ENCODE data around the gene IFI16.
"Not testable (repeated sequence)": the region's sequence is repeated elsewhere in the genome, so short reads cannot be mapped to it uniquely, and the experiment has no call there.

Gene IFI16

DNA sequence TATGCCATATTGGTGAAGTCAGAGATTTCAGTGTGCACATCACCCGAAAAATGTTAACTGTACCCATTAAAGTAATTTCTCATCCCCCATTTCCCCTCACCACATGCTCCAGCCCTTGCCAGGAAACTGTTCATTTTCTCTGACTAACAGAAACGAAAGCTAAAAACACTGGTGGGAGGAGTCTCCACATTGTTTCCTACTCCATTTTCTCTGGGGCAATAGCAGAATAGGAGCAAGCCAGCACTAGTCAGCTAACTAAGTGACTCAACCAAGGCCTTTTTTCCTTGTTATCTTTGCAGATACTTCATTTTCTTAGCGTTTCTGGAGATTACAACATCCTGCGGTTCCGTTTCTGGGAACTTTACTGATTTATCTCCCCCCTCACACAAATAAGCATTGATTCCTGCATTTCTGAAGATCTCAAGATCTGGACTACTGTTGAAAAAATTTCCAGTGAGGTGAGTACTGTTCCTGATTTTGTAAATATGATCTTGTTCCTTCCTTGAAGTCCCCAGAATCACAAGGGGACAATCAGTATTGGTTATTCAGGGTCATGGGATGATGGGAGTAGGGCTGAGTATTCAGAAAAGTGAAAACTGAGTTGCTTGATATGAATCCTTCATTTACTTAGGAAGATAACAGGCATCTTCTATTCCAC lies at the start of gene IFI16:
TSS of gene IFI16 (plus strand) at position 204 of the 658 bp plus-strand sequence. CDS start 4,774 bp downstream, outside the sequence.
- DNase-seq = peak; percentile 85

DNA sequence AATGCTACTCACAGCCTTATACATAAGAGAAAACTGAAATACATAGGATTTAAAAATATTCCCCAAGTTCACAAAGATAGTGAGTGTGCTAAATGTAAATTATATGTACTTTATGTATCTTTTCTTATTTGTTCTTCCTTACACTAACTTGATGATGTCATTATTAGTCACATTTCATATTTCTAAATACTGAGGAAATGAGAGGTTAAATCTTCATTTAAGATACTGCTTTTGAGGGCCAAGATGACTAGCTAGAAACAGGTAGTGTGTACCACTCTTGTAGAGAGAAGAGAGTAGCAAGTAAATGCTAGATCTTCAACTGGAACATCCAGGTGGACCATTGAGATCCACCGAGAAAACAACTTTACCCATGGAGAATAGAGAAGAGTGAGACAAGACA lies 48.5 kb upstream of the IFI16 start:
- DNase-seq = no peak

DNA sequence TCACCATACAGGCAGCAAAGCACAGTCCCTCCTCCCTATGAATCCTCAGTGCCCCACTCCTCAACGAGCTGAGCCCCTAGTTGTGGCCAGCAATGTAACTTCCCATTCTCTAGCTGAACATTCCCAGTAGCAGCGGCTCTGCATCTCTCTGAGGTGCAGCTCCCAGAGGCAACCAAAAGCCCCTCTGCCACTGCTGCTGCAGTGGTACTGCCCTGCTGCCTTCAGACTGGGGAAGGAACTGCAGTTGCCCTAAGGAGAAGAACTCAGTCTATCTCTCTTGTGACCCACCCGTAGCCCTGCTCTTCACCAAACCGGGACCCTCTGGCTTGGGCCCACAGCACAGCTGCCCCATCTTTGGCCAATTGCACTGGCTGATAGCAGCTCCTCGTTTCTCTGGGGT lies 46.7 kb upstream of the IFI16 start:
- DNase-seq = no peak

DNA sequence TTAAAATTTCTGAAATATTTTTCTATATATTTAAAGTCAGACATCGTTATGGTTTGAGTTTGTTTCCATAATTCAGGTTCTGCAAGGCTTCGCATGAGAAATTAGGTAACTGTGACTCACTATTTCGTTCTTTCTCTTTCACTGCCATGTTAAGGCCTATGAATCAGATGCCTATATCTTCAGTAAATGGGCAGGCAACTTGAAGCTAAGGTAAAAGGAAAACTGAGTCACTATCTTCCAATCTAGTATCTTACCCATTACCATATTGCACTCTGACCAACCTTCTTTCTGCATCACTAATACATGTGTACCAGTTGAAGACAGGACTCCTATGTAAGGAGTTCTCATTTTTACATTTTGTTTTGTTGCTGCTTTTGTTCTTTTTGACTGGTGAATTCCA lies 40.5 kb upstream of the IFI16 start:
- DNase-seq = no peak

DNA sequence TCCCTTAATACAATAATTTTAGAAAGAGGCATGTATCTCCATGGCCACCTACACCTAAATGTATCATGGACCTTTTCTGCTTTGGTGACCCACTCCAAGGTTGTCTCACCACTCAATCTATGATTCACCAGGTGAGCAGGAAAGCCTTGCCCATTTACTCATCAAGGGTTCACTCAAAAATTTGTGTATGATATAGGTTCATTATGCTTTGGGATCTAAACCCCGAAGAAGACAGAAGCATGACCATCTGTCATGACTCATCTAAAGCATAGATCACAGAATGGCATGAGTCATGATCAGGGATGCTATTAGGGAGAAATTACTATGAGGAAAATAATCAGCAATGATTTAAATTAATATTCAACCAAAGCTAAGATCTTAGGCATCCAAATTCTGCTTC lies 39.9 kb upstream of the IFI16 start:
- DNase-seq = no peak

DNA sequence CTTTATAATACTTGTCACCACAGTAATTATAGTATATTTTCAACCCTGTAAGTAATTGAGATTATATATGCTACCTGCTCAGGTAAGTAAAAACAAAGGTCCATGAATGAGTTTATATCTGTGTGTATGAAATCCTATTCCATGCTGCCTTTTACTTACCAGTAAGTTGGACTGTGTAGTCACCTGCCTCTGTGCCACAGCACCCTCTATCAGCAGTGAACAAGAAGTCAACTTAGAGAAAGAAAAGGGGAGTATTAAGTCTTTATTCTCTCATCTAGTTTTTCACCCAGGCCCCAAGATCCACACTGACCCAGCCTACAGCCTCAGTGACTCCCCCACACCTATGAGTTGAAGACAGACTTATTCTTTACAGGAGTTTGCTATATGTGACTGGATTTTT lies 36.9 kb upstream of the IFI16 start:
- DNase-seq = peak; percentile 15

DNA sequence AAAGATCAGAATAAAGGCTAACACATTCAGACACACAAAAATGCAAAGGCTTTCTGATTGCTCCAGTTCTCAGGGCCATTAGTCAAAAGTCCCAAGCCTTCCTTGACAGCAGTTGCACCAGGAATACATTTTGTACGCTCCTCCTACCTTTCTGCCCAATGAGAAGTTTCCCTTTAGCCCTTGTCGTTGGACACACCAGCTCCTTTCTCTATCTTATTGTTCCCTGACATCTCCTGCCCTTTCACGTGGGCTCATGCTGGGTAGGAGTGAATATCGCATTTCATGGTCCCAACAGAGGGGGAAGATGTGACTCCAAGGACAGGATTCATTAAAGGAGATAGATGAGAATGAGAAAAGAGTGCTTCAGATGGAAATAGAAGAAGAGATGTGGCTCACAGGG lies 33.5 kb upstream of the IFI16 start:
- no peak for DNase-seq

DNA sequence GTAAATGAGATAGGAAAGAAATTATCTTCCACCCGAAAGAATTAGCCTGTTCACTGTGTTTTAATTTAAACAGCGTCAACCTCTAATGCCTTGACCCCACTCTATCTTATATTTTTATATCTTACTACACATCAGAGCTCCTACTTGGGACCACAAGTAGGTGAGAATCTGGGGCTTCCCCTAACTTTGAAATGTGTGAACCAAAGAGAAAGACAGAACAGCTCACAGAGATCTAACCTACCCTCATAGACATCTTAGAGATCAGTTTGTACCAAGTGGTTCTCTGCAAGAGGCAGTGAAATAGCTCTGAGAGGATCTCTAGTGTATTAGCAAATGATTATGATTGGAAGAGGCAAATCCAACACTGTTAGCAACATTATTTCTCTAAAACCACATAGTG lies 31.0 kb upstream of the IFI16 start:
- DNase-seq = no peak

DNA sequence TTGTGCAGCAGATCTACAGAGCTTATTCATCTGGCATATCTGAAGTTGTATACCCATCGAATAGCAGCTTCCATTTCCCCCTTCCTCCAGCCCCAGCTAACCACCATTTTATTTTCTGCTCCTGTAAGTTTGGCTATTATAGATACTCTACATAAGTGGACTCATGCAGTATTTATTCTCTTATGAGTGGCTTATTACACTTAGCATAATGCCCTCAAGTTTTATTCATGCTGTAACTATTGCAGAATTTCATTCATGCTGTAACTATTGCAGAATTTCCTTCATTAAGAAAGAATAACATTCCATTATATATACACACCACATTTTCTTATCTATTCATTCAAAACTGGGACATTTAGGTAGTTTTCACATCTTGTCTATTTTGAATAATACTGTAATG lies 30.5 kb upstream of the IFI16 start:
- no peak for DNase-seq

DNA sequence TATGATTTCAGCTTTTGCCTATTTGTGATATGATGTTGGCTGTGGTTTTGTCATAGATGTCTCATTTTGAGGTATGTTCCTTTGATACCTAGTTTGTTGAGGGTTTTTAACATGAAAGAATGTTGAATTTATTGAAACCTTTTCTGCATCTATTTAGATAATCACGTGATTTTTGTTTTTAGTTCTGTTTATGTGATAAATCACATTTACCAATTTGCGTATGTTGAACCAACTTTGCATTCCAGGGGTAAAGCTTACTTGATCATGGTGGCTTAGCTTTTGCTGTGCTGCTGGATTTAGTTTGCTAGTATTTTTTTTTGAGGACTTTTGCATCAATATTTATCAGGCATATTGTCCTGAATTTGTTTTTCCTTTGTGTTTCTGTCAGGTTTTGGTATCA lies 26.5 kb upstream of the IFI16 start:
- no peak for DNase-seq

DNA sequence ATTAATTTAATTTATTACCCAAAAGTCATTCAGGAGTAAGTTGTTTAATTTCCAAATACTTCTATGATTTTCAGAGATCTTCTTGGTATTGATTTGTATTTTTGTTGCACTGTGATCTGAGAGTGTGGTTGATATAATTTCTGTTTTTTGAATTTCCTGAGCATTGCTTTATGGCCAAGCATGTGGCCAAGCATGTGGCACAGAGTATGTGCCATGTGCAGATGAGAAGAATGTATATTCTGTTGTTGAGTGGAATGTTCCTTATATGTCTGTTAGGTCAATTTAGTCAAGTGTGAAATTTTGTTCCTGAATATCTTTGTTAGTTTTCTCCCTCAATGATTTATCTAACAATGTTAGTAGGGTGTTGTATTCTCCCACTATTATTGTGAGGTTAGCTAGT lies 25.3 kb upstream of the IFI16 start:
- no peak for DNase-seq

DNA sequence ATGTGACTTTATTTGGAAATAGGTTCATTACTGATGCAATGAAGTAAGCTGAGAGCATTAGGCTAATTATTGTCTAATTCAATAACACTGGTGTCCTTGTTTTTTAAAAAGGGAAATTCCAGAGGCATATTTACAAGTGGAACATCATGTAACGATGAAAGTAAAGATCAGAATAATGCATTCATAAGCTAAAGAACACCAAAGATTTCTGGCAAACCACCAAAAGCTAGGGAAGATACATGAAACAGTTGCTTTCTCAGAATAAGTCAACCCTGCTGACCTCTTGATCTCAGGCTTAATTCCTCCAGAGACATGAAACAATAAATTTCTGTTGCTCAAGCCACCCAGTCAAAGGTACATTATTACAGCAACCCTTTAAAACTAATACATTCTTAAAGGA lies 20.3 kb upstream of the IFI16 start:
- no peak for DNase-seq

DNA sequence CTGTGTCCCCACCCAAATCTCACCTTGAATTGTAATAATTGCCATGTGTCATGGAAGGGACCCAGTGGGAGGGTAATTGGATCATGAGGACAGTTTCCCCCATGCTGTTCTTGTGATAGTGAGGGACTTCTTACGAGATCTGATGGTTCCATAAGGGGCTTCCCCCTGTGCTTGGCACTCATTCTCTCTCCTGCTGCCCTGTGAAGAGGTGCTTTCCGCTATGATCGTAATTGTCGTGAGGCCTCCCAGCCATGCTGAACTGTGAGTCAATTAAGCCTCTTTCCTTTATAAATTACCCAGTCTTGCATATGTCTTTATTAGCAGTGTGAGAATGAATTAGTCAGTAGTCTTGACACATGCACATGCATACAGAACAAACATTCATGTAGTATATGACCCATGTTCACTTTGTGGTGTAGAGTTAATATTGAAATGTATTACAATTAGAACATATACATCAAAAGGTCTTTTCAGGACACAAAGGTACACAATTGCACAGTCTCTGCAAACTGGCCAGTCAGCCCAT lies 16.9 kb upstream of the IFI16 start:
- DNase-seq = no peak

DNA sequence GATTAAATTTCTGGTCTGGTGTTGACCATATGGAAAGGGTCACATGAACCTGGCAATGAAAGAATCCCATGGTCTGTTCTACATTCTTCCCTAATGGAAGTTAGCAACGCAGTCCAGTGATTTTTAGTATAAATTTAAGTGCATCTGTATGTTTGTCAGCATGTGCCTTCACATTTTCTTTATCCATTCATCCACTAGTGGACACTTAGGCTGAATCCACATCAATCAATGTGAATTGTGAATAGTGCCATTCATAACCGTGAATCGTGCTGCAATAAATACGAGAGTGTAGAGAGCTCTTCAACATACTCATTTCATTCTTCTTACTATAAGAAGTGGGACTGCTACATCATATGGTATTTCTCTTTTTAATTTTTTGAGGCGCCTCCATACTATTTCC lies 12.7 kb upstream of the IFI16 start:
- no peak for DNase-seq

DNA sequence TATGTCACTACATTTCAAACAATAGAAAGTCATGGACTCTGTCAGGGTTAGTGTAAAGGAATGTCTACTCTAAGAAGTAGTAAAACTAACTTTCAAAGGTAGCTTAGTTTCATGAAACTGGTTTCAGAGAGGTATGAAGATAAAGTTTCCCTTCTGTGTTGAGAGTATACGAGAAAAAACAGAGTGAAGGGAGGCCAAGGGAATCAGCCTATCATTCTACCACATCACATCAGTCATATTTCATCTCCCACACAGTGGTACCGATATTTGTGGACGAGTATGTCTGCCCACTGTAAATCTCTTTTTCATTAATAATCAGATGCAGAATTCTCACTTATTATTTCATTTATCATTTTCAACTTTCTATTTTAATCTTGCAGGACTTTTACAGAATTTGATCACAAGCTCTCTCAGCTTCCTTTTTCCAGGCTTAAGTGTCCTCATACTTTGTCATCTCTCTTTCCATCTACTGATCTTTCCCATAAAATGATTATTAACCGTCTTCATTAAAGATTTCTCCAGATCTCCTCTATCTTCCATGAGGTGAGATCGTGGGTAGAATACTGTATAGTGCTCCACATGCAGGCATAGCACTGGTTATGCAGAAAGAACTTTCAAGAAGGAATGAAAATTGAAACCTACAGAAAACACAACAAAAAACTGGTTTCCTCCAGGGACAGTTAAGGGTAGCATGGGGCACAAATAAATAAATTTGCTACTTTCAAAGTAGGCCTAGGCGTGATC lies 11.5 kb upstream of the IFI16 start:
- no peak for DNase-seq

DNA sequence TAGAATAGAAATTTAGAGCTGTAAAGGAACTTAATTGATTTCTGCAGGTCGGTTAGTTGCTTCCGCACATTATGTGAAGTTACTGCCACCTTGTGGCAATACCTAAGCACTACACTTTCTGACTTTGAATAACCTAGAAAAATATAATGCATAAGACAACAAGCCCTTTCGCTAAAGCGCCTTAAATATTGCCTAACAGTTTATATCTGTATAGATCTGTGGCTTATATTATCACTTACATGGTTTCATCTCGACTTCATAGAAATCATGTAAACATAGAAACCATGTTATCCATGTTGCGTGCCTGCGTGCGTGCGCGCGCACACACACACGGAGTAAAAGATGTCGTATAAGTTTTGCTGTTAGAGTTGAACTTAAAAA lies 10.9 kb upstream of the IFI16 start:
- DNase-seq = peak; percentile 80

DNA sequence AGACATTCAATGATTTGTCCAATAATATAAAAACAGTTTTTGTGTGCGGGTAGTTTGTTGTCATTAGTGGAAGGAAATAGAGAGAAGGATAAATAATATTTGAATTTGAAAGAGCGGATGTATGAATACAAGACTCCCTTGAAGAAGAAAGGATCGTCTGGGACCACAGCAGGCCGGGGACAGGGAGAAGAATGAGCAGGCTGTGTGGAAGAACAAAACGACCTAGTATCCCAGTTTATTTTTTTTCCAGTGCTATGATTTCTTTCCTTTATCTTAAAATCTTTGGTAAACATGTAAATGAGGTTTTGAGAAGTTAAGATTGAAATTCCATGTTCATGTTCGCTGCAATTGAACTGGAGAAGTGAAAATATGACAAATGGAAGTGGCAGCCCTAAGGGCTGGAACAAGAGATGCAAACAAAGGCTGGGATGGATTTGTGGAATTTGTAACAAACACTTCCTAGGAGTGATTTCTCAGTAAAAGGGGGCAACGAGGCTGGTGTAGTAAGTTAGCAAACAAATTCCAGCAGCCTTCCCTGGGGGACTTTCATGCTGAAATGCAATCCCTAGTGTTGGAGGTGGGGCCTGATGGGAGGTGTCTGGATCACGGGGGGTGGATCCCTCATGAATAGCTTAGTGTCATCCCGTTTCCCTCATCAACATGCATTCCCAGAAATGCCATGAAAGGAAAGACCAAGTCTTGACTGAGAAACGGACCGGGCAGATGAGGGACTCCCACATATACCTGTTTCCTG lies 10.2 kb upstream of the IFI16 start:
- DNase-seq = no peak

DNA sequence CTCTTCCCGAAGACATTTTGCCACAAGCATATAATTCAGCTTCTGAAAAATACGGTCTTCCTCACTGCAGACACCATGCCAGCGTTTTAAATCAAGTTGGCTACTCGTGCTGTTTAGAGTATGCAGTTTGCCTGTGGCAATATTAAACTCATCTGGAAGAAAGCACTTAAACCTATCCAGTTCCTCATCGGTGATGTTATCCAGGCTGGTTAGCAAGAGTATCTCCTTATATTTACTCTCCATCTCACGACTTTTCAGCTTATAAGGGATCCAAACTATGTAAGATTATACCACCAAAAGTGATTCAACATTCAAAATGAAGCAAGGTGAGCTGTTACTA lies 9.7 kb upstream of the IFI16 start:
- DNase-seq = no peak

DNA sequence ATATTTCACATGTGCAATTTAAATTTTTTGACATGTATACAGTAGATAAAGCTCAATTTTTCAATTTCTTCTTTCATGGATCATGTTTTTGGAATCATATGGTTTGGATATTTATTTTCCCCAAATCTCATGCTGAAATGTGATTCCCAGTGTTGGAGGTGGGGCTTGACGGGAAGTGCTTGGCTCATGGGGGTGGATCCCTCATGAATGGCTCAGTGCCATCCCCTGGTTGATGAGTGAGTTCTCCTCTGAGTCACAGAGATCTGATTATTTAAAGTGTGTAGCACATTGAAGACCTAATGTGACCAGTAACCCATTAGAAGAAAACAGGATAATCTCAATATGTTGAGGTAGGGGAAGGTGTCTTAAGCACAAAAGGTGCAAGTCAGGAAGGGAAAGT lies 9.1 kb upstream of the IFI16 start:
- DNase-seq = no peak

DNA sequence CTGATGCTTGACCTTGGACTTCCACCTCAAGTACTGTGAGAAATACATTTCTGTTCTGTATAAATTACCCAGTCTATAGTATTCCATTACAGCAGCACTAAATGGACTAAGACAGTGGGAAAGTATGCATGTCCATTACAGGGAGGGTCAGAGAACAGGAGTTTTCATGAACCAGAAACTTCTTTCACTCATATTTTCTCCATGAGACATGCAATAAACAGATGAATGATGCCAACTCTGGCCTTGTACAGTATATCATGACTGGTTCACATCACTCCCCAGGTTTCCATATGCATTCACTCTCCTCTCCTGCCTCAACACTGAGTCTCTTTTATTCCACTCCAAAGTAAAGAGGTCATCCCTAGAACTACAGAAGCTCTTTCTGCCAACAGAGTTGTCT lies 4.5 kb upstream of the IFI16 start:
- DNase-seq = no peak

DNA sequence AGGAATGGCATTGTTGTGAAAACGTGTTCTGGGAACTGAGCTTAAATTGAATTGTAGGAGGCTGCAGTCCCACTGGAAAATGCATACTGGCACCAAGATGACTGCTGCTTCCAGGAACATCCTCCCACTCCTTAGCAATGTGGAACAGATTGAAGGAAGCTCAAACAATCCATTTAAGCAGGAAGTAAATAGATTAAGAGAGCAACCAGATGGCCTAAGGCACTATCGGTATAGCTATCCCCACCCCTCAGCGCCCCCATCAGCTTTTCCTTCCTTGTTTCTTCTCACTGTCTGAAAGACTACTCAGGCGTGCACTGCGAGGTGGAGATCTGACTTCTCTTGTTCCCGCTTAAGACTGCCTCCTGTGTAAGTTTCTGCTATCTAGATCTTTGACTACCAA lies 4.0 kb upstream of the IFI16 start:
- DNase-seq = no peak

DNA sequence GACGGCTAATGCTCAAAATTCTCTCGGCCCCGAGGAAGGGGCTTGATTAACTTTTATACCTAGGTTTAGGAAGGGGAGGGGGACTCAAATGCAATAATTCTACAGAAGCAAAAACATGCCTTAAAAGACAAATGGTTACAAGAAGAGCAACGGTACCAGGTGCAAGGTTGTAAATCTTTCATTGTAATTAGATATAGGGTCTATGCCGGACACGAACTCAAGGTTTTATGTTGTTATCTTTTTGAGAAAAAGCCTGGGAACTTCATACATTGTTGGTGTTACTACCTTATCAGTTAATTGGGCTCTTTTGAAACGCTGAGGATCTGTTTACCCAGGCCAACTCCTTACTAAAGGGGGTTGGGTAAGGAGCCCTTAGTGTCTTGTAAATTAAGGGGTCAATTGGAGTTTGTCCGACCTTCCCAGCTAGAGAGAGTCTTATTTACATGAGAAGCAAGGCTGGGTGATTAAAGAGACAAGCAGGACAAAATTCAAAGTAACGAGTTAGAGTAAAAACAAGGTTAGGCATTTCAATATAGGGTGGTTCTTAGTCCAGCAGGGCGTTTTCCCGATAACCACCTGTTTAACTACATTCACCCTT lies 3.4 kb upstream of the IFI16 start:
- DNase-seq = not testable (repeated sequence)

DNA sequence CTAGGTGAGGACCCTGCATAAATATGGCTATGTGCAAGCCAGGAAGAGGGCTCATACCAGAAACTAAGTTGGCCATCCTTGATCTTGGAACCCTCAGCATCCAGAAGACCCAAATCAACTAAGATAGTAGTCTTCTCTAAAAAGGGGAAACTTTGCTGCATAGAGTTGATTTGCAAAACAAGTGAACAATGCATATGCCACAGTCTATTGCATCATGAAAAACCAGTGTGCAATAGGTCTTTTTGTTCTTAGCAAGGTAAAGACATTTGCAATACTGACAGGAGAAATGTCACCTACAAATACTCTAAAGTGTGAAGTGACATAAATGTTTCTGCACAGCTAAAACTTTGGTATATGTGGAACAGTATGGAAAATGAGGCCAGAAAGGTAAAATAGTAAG lies 2.0 kb upstream of the IFI16 start:
- DNase-seq = no peak

DNA sequence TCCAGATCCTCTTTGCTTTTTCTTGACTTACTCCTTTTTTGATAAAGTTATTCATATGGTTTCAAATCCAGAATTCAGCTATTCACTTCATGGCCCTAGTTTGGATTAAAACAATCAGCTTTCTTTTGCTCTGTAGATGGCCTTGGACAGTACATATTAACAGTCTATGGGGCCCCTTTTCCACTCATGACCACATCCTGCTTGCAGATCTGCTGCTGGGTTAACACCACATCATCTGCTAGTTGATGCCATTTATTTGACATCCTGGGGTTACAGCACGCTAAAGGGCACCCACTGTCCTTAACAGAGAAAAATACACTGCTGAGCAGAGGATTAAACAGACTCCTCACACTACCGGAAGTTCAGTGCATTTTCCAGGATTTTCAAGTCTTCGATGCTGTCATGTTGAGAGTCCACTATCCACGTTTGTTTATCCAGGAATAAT lies 941 bp upstream of the IFI16 start:
- peak; percentile 20 for DNase-seq

Data from RPMI8226 (cell line).